Hematopoietic multipotent progenitor cell (in vitro differentiated cells): ENCODE results near the gene TMEM178B. TPM values are rescaled to one million over a fixed set of nuclear protein-coding genes. Genes with fewer than 3 reads are reported as not detected.
"Not testable (repeated sequence)": the region's sequence is repeated elsewhere in the genome, so short reads cannot be mapped to it uniquely, and the experiment has no call there.

ENCODE experiments used
- DNase-seq, 3 donors: peaks; one replicate each; pipeline ENCODE4 v3.0.0-alpha.2; 2011 to 2015; ENCODE audit warnings: low read depth in 2 of 3, low spot score in 2 of 3
- total RNA-seq: library from RNA; depleted of rRNA; stranded (reverse); fragments of >200 nt; gene quantifications from one replicate; pipeline ENCODE4 v1.2.3, GENCODE V29; 2012

TMEM178B gene
- total RNA-seq, 1 donor, result under 0.01 TPM

- peak in 2 of 3 donors; percentile 32 to 52 for DNase-seq
Measured at GRCh38 chr7:141073173-141073640, 657 bp upstream of the TMEM178B start.

- DNase-seq, result no peak
Measured at GRCh38 chr7:141074162-141074991, 513 bp downstream of the TMEM178B start.

- no peak for DNase-seq
Measured at GRCh38 chr7:141074997-141075396, 1.1 kb downstream of the TMEM178B start.

GRCh38 chr7:141076377-141076776 is 2.5 kb downstream of the TMEM178B start:
- no peak for DNase-seq

GRCh38 chr7:141079219-141079618 is 5.4 kb downstream of the TMEM178B start:
- no peak for DNase-seq

- not testable (repeated sequence) for DNase-seq
Measured at GRCh38 chr7:141089490-141089889, 15.6 kb downstream of the TMEM178B start.

GRCh38 chr7:141094336-141095070 is 20.6 kb downstream of the TMEM178B start:
- no peak for DNase-seq

- DNase-seq, result peak in 1 of 3 donors; percentile 53
Measured at GRCh38 chr7:141097430-141097829, 23.6 kb downstream of the TMEM178B start.

- no peak for DNase-seq
Measured at GRCh38 chr7:141102436-141102835, 28.6 kb downstream of the TMEM178B start.

- no peak for DNase-seq
Measured at GRCh38 chr7:141103847-141104429, 30.1 kb downstream of the TMEM178B start.

- no peak for DNase-seq
Measured at GRCh38 chr7:141113131-141113530, 39.3 kb downstream of the TMEM178B start.

GRCh38 chr7:141114029-141114664 is 40.3 kb downstream of the TMEM178B start:
- no peak for DNase-seq

GRCh38 chr7:141115965-141116364 is 42.1 kb downstream of the TMEM178B start:
- no peak for DNase-seq

GRCh38 chr7:141116661-141117060 is 42.8 kb downstream of the TMEM178B start:
- DNase-seq, result not testable (repeated sequence)

GRCh38 chr7:141118767-141119166 is 44.9 kb downstream of the TMEM178B start:
- no peak for DNase-seq

GRCh38 chr7:141119187-141119586 is 45.3 kb downstream of the TMEM178B start:
- DNase-seq, result no peak

GRCh38 chr7:141122736-141123135 is 48.9 kb downstream of the TMEM178B start:
- no peak for DNase-seq

- DNase-seq, result no peak
Measured at GRCh38 chr7:141123522-141123921, 49.7 kb downstream of the TMEM178B start.

- no peak for DNase-seq
Measured at GRCh38 chr7:141126107-141126506, 52.2 kb downstream of the TMEM178B start.

GRCh38 chr7:141128506-141128905 is 54.6 kb downstream of the TMEM178B start:
- no peak for DNase-seq

- no peak for DNase-seq
Measured at GRCh38 chr7:141128931-141129330, 55.1 kb downstream of the TMEM178B start.
